HepG2 (cell line): ENCODE results near the gene IP6K1. TPM values are rescaled to one million over a fixed set of nuclear protein-coding genes. Genes with fewer than 3 reads are reported as not detected.

ENCODE experiments used
- ATAC-seq: fragments of 200-7000 bp; cut with Tn5 transposase; 3 replicates; pipeline ENCODE4 v1.9.1; 2020; ENCODE audit warnings: mild to moderate bottlenecking, moderate library complexity
- BruUV-seq: library from RNA; stranded (reverse); fragments of 400-500 nt; replicated peaks from 2 replicates; lab custom pipeline; 2021; lab: Mats Ljungman, UMichigan
- CTCF ChIA-PET: fragments of 300-600 bp; formaldehyde crosslinking; extraction: SDS; loops from one replicate; lab custom pipeline; 2021; ENCODE audit warnings: low total read pairs, inconsistent platforms, low intra/inter-chr PET ratio; lab: Yijun Ruan, JAX
- POLR2A ChIA-PET: fragments of 350-600 bp; sonication (Branson Sonifier 250); formaldehyde crosslinking; loops from one replicate; lab custom pipeline; 2020; ENCODE audit warnings: antibody characterized with exemption, inconsistent platforms; lab: Yijun Ruan, JAX
- DNase-seq: peaks from one replicate; pipeline ENCODE4 v3.0.0-alpha.2; 2015; ENCODE audit warnings: low spot score
- FAIRE-seq: peaks from 3 replicates; lab custom pipeline; 2011; peaks lifted over from hg19 to GRCh38; lab: Jason Lieb, UNC
- H2AFZ ChIP-seq: one replicate; pipeline ENCODE4 v1.6.1; 2011; ENCODE audit warnings: low read length, inconsistent platforms
- H3K27ac ChIP-seq: fragments of 300-600 bp; 3 replicates; pipeline ENCODE4 v1.8.0; 2011; ENCODE audit warnings: mixed run types, mild to moderate bottlenecking, mixed read lengths, low read length, inconsistent platforms; ENCODE audit not compliant: insufficient read depth; ENCODE audit errors: extremely low read length
- H3K27me3 ChIP-seq, 2 experiments: fragments of 200-600 bp in 1 of 2; 2 replicates in 1 of 2; 3 replicates in 1 of 2; pipeline versions ENCODE4 v1.6.0 to v1.8.0; 2011; ENCODE audit warnings: low read length in 2 of 2, mild to moderate bottlenecking in 2 of 2, moderate library complexity in 2 of 2, inconsistent platforms in 1 of 2; ENCODE audit not compliant: insufficient read depth in 2 of 2, control insufficient read depth in 1 of 2
- H3K36me3 ChIP-seq, 2 experiments: fragments of 200-600 bp in 1 of 2; replicated peaks in 1 of 2; 2 replicates in 1 of 2; 3 replicates in 1 of 2; pipeline versions ENCODE4 v1.5.1 to v1.8.0; 2011; ENCODE audit warnings: low read length in 2 of 2, inconsistent platforms in 1 of 2; ENCODE audit not compliant: insufficient read depth in 2 of 2, control insufficient read depth in 1 of 2
- H3K4me1 ChIP-seq: 2 replicates; pipeline ENCODE4 v1.5.1; 2012; ENCODE audit warnings: low read length, inconsistent platforms; ENCODE audit not compliant: insufficient read depth
- H3K4me2 ChIP-seq: 2 replicates; pipeline ENCODE4 v1.6.0; 2011; ENCODE audit warnings: low read depth, low read length, inconsistent platforms
- H3K4me3 ChIP-seq, 3 experiments: fragments of 200-600 bp in 1 of 3; sonication (generic), shearing (Covaris generic) in 1 of 3; replicated peaks in 1 of 3; 2 replicates each; pipeline ENCODE4 v1.5.1; 2011 to 2016; ENCODE audit warnings: low read length in 3 of 3, inconsistent platforms in 2 of 3, low read depth in 2 of 3, mild to moderate bottlenecking in 2 of 3, control low read depth in 1 of 3, mixed read lengths in 1 of 3; ENCODE audit not compliant: insufficient read depth in 1 of 3
- H3K79me2 ChIP-seq: one replicate; pipeline ENCODE4 v1.6.1; 2011; ENCODE audit warnings: low read length, inconsistent platforms; ENCODE audit not compliant: insufficient read depth
- H3K9ac ChIP-seq: 2 replicates; pipeline ENCODE4 v1.6.0; 2011; ENCODE audit warnings: mild to moderate bottlenecking, low read depth, low read length, inconsistent platforms; ENCODE audit not compliant: insufficient read depth
- H3K9me3 ChIP-seq: 2 replicates; pipeline ENCODE4 v1.5.1; 2012; ENCODE audit warnings: mild to moderate bottlenecking, low read length
- H4K20me1 ChIP-seq: 2 replicates; pipeline ENCODE4 v1.6.0; 2011; ENCODE audit warnings: inconsistent platforms, mild to moderate bottlenecking, low read length, moderate library complexity; ENCODE audit not compliant: insufficient read depth
- POLR2A ChIP-seq, 2 experiments: IDR thresholded peaks; 2 replicates each; pipeline ENCODE4 v1.6.1; 2011; ENCODE audit warnings: low read depth in 2 of 2, low read length in 2 of 2, mild to moderate bottlenecking in 1 of 2, moderate library complexity in 1 of 2; ENCODE audit not compliant: insufficient read depth in 1 of 2
- SCMH1 ChIP-seq: sonication (generic); formaldehyde crosslinking; IDR thresholded peaks from 2 replicates; pipeline ENCODE4 v1.9.0; 2021; ENCODE audit warnings: missing genetic modification reagents, mild to moderate bottlenecking, borderline replicate concordance
- WGBS: methylation state at CpG from one replicate; pipeline ENCODE4 v1.1.6; 2017; ENCODE audit warnings: low lambda C conversion rate; 5-methylcytosine and 5-hydroxymethylcytosine counted together
- in situ Hi-C: cut with HindIII; loops from 2 replicates; pipeline ENCODE4 v1.10.0; 2017; ENCODE audit warnings: low pct_unique_long_range_greater_than_20kb; ENCODE audit not compliant: extremely low pct_ligation_motif_present
- intact Hi-C: fragments of 100-400 bp; cut with micrococcal nuclease; formaldehyde crosslinking; loops from one replicate; pipeline ENCODE4 v1.10.0; 2022; ENCODE audit not compliant: unreplicated experiment
- polyA plus RNA-seq, 8 experiments: library from polyadenylated mRNA; depleted of rRNA in 3 of 8; stranded (reverse) in 7 of 8; unstranded in 1 of 8; fragments of >200 nt; fragmentation: Illumina TruSeq in 4 of 8; extraction: Trizol in 4 of 8; gene quantifications; 2 replicates each; pipeline versions ENCODE4 v1.2.1 to v1.2.3, GENCODE V29; 2011 to 2016; ENCODE audit warnings: low read depth in 4 of 8, missing spikeins in 1 of 8, mixed read lengths in 1 of 8; ENCODE audit not compliant: insufficient read depth in 1 of 8
- total RNA-seq, 5 experiments: library from RNA; depleted of rRNA; stranded (reverse); fragments of >200 nt; fragmentation: Illumina TruSeq; extraction: Trizol; gene quantifications; 2 replicates each; pipeline ENCODE4 v1.2.3, GENCODE V29; 2016; ENCODE audit warnings: low read depth in 1 of 5
- TF ChIP-seq, protein P1 (sequence below): sonication (generic); formaldehyde crosslinking; IDR thresholded peaks from 2 replicates; pipeline ENCODE4 v1.5.0; 2020; ENCODE audit warnings: mild to moderate bottlenecking, missing genetic modification reagents, moderate library complexity
- TF ChIP-seq, protein P2 (sequence below): sonication (generic); formaldehyde crosslinking; IDR thresholded peaks from 2 replicates; pipeline ENCODE4 v1.5.0; 2020; ENCODE audit warnings: mild to moderate bottlenecking, missing genetic modification reagents, borderline replicate concordance

Gene IP6K1
- total and polyA plus RNA-seq, 2 of the 13 experiments (the other 11 are each of a cell fraction or from before 2014, with no cell fraction given): 17.7 to 29.7 TPM

DNA sequence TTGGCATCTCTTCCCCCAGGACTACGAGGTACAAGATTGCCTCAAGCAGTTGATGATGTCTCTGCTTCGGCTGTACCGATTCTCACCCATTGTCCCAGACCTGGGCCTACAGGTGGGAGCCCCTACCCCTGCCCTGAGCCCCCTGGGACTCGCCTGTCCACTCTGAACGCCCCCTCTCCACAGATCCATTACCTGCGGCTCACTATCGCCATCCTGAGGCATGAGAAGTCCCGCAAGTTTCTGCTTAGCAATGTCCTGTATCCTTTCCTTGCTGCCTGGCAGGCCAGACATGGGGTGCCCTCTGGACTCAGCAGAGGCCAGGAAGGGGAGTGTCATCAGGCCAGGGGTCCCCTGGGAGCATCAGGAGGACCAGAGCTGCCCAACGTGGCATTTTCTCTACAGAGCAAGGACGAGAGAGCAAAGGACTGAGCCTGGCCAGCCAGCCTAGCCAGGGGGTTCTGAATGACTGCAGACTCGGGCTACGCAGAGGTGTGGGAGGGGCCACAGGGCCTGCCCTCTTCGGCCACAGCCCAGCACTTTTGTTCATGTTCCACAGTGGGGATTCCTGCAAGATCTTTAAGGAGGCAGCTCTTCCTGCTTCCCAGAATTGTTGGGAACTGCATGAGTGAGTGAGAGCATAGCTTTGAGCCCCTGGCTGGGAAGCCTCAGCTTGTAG, 85.8 kb downstream of the IP6K1 start:
- DNase-seq (no peak), ATAC-seq (no peak)
- Histone ChIP-seq H3K4me1 (no peaks in the 10 kb centered on the region), H3K79me2 (no peaks in the 10 kb centered on the region), H3K9me3 (no peaks in the 10 kb centered on the region), H3K36me3 (peaks cover 40 to 76% of the 10 kb centered on the region in 2 experiments), H3K4me3 (no peak overlapping the region)
- BruUV-seq: no TSS peak
- intact Hi-C loops (no loop called here), in situ Hi-C loops (loop anchor here (5.0 kb wide), 2 partner anchors 137 to 207 kb away; no protein-coding TSS in a partner anchor)
- no peak for TF ChIP-seq SCMH1 (CRISPR knock-in tag)
- TF ChIP-seq, protein P1, sequence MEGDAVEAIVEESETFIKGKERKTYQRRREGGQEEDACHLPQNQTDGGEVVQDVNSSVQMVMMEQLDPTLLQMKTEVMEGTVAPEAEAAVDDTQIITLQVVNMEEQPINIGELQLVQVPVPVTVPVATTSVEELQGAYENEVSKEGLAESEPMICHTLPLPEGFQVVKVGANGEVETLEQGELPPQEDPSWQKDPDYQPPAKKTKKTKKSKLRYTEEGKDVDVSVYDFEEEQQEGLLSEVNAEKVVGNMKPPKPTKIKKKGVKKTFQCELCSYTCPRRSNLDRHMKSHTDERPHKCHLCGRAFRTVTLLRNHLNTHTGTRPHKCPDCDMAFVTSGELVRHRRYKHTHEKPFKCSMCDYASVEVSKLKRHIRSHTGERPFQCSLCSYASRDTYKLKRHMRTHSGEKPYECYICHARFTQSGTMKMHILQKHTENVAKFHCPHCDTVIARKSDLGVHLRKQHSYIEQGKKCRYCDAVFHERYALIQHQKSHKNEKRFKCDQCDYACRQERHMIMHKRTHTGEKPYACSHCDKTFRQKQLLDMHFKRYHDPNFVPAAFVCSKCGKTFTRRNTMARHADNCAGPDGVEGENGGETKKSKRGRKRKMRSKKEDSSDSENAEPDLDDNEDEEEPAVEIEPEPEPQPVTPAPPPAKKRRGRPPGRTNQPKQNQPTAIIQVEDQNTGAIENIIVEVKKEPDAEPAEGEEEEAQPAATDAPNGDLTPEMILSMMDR (CRISPR knock-in tag): peak; percentile 24
- TF ChIP-seq, all 625 proteins: peak for 1
- Histone ChIP-seq H3K27ac (no peak overlapping the region), H3K27me3 (no peaks in the 10 kb centered on the region), H4K20me1 (no peaks in the 10 kb centered on the region), H3K4me2 (no peak overlapping the region), H2AFZ (no peak overlapping the region), H3K9ac (no peak overlapping the region)
- ChIA-PET CTCF (no interaction called here), POLR2A (interaction anchor here (0.9 kb wide), 1 partner anchor 12 kb away, joined by 3 read pairs; no protein-coding TSS in a partner anchor)
- WGBS: 98% methylated on average over 12 of the region's 13 CpGs
- no peak for FAIRE-seq

DNA sequence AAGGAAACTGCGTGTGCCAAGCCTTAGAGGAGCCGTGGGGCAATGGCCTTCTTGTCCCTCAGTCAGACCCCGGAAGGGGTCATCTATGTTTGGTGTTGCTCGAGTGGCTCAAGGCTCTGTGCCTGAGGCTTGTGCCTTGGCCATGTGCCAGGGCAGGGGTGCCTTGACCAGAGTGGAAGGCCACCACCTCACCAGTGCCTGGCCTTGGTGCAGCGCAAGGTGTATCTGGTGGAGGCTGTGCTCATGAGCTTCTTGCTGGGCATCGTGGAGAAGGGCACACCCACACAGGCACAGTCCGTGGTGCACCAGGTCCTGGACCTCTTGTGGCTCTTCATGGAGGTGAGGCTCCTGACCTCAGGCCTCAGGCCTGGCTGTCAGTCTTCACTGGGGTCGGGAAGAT, 86.3 kb downstream of the IP6K1 start:
- H3K36me3 ChIP-seq: peaks cover 38 to 73% of the 10 kb centered on the region in 2 experiments
- H3K4me2 ChIP-seq: no peak overlapping the region
- H3K9ac ChIP-seq: no peak overlapping the region
- H3K27ac ChIP-seq: no peak overlapping the region
- DNase-seq (no peak), ATAC-seq (no peak), FAIRE-seq (no peak)
- no peaks in the 10 kb centered on the region for H3K27me3 ChIP-seq
- CTCF ChIA-PET: no interaction called here
- POLR2A ChIA-PET: no interaction called here
- no peaks in the 10 kb centered on the region for H4K20me1 ChIP-seq
- H2AFZ ChIP-seq: no peak overlapping the region
- intact Hi-C loops (no loop called here), in situ Hi-C loops (loop anchor here (5.0 kb wide), 2 partner anchors 137 to 207 kb away; no protein-coding TSS in a partner anchor)
- BruUV-seq: no TSS peak
- no peaks in the 10 kb centered on the region for H3K79me2 ChIP-seq
- H3K4me3 ChIP-seq: no peak overlapping the region
- 95% methylated on average over 4 of the region's 8 CpGs for WGBS
- H3K4me1 ChIP-seq: no peaks in the 10 kb centered on the region
- H3K9me3 ChIP-seq: no peaks in the 10 kb centered on the region
- TF ChIP-seq, protein P2, sequence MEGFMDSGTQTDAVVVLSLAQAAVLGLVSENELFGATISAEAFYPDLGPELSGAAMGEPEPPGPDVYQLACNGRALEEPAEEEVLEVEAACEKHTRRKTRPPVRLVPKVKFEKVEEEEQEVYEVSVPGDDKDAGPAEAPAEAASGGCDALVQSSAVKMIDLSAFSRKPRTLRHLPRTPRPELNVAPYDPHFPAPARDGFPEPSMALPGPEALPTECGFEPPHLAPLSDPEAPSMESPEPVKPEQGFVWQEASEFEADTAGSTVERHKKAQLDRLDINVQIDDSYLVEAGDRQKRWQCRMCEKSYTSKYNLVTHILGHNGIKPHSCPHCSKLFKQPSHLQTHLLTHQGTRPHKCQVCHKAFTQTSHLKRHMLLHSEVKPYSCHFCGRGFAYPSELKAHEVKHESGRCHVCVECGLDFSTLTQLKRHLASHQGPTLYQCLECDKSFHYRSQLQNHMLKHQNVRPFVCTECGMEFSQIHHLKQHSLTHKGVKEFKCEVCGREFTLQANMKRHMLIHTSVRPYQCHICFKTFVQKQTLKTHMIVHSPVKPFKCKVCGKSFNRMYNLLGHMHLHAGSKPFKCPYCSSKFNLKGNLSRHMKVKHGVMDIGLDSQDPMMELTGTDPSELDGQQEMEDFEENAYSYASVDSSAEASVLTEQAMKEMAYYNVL (CRISPR knock-in tag): no peak
- peak in 1 of 2 experiments; percentile 33; a peak in 1 of 4 replicates for TF ChIP-seq POLR2A (IDR thresholded peaks at IDR 0.05; ENCODE audit: insufficient read depth in 1 of 2, low read depth in 2 of 2, low read length in 2 of 2)
